Measurements from ENCODE around the gene NUP188. TPM values are rescaled to one million over a fixed set of nuclear protein-coding genes. Genes with fewer than 3 reads are reported as not detected.

The NUP188 gene
- total RNA-seq, 2 donors from 2014 or later = 75.7 to 106 TPM

DNA sequence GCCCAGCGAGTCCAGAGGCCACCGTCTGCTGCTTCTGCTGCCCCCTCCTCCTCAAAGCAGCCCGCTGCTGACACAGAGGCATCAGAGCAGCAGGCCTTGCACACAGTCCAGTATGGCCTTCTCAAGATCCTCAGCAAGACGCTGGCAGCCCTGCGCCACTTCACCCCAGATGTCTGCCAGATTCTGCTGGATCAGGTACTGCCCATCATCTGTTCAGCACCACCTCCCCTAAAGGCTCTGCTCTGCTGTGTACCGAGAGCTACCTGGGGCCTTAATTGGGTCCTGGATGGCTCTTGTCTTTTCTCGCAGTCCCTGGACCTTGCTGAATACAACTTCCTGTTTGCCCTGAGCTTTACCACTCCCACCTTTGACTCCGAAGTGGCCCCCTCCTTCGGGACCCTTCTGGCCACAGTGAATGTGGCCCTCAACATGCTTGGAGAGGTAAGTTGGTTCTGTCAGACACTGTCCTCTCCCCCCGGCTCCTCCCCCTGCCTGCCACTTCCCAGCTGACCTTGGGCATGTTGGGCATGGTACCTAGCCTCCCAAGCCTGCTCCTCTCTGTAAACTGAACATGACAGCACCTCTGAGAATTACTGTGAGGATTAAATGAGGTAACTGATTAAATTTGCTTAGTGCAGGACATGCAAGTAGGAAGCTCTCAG is 58.0 kb downstream of the NUP188 start:
- peaks cover 14 to 25% of the 10 kb centered on the region in 2 donors for H3K4me1 ChIP-seq (ENCODE audit: control insufficient read depth in 1 of 2, low read depth in 2 of 2)
- ATAC-seq (ENCODE audit: insufficient number of reproducible peaks, low FRiP score, low read depth) = no peak
- TF ChIP-seq CTCF (IDR thresholded peaks at IDR 0.05) = no peak
- DNase-seq (ENCODE audit: low spot score) = no peak
- H3K27me3 ChIP-seq (replicated peaks; ENCODE audit: insufficient read depth) = no peaks in the 10 kb centered on the region
- peaks cover 37% of the 10 kb centered on the region for H3K36me3 ChIP-seq
- no peak overlapping the region for H3K4me3 ChIP-seq
- no peaks in the 10 kb centered on the region for H3K9me3 ChIP-seq
- peak overlapping the region in 1 of 2 donors; percentile 58 for H3K27ac ChIP-seq

GRCh38 chr9:129006328-129007034 is 59.0 kb downstream of the NUP188 start:
- DNase-seq (ENCODE audit: low spot score) = no peak
- H3K9me3 ChIP-seq = no peaks in the 10 kb centered on the region
- H3K36me3 ChIP-seq = peaks cover 39% of the 10 kb centered on the region
- ATAC-seq (ENCODE audit: insufficient number of reproducible peaks, low FRiP score, low read depth) = peak; percentile 21
- H3K27ac ChIP-seq = peak overlapping the region; percentile 68 to 73
- H3K4me1 ChIP-seq (ENCODE audit: control insufficient read depth in 1 of 2, low read depth in 2 of 2) = peaks cover 14 to 25% of the 10 kb centered on the region in 2 donors
- TF ChIP-seq CTCF (IDR thresholded peaks at IDR 0.05) = peak; percentile 77
- no peaks in the 10 kb centered on the region for H3K27me3 ChIP-seq (replicated peaks; ENCODE audit: insufficient read depth)
- no peak overlapping the region for H3K4me3 ChIP-seq

- H3K4me3 ChIP-seq = no peak overlapping the region
- ATAC-seq (ENCODE audit: insufficient number of reproducible peaks, low FRiP score, low read depth) = no peak
- H3K36me3 ChIP-seq = peaks cover 36% of the 10 kb centered on the region
- no peaks in the 10 kb centered on the region for H3K9me3 ChIP-seq
- peaks cover 14 to 25% of the 10 kb centered on the region in 2 donors for H3K4me1 ChIP-seq (ENCODE audit: control insufficient read depth in 1 of 2, low read depth in 2 of 2)
- H3K27me3 ChIP-seq (replicated peaks; ENCODE audit: insufficient read depth) = no peaks in the 10 kb centered on the region
- peak overlapping the region; percentile 68 to 73 for H3K27ac ChIP-seq
- no peak for TF ChIP-seq CTCF (IDR thresholded peaks at IDR 0.05)
- DNase-seq (ENCODE audit: low spot score) = no peak
Measured at GRCh38 chr9:129007035-129007765, 59.7 kb downstream of the NUP188 start.

- Histone ChIP-seq H3K9me3 (no peaks in the 10 kb centered on the region), H3K27me3 (replicated peaks; ENCODE audit: insufficient read depth) (no peaks in the 10 kb centered on the region), H3K4me1 (ENCODE audit: control insufficient read depth in 1 of 2, low read depth in 2 of 2) (peaks cover 14 to 25% of the 10 kb centered on the region in 2 donors), H3K36me3 (peaks cover 32% of the 10 kb centered on the region), H3K27ac (peak overlapping the region; percentile 68 to 73), H3K4me3 (no peak overlapping the region)
- DNase-seq (ENCODE audit: low spot score) = no peak
- no peak for ATAC-seq (ENCODE audit: insufficient number of reproducible peaks, low FRiP score, low read depth)
- TF ChIP-seq CTCF (IDR thresholded peaks at IDR 0.05) = no peak
Measured at GRCh38 chr9:129007766-129008468, 60.4 kb downstream of the NUP188 start.

Measured in thoracic aorta (tissue), 2 donors.